Measurements from ENCODE around the gene STK16.
"Not testable (repeated sequence)": the region's sequence is repeated elsewhere in the genome, so short reads cannot be mapped to it uniquely, and the experiment has no call there.

Gene STK16

GRCh38 chr2:219285894-219286425 is 40.7 kb downstream of the STK16 start:
- H4K20me1 ChIP-seq (ENCODE audit: insufficient read depth, low read length), result no peaks in the 10 kb centered on the region
- no peaks in the 10 kb centered on the region for H3K79me2 ChIP-seq (ENCODE audit: low read length)
- no peak for TF ChIP-seq CTCF (IDR thresholded peaks at IDR 0.05; ENCODE audit: low read depth, low read length)
- TF ChIP-seq EZH2phosphoT487 (IDR thresholded peaks at IDR 0.05; ENCODE audit: low read depth), result no peak
- no peak overlapping the region for H3K27ac ChIP-seq (ENCODE audit: low read length)
- H3K4me1 ChIP-seq (ENCODE audit: low read length), result no peaks in the 10 kb centered on the region
- H3K9me3 ChIP-seq (ENCODE audit: insufficient read depth, low read length), result no peaks in the 10 kb centered on the region
- no peak overlapping the region for H2AFZ ChIP-seq (ENCODE audit: low read depth, low read length)
- peaks cover 2% of the 10 kb centered on the region for H3K36me3 ChIP-seq (replicated peaks; ENCODE audit: low read depth, low read length)
- no peak overlapping the region for H3K9ac ChIP-seq (ENCODE audit: low read length)
- no peaks in the 10 kb centered on the region for H3K27me3 ChIP-seq (ENCODE audit: low read depth, low read length)
- no peak overlapping the region for H3K4me2 ChIP-seq (ENCODE audit: low read length)
- no peak overlapping the region for H3K4me3 ChIP-seq (ENCODE audit: low read length)

GRCh38 chr2:219286436-219287115 is 41.3 kb downstream of the STK16 start:
- no peaks in the 10 kb centered on the region for H4K20me1 ChIP-seq (ENCODE audit: insufficient read depth, low read length)
- H3K4me1 ChIP-seq (ENCODE audit: low read length), result no peaks in the 10 kb centered on the region
- no peaks in the 10 kb centered on the region for H3K27me3 ChIP-seq (ENCODE audit: low read depth, low read length)
- no peak overlapping the region for H3K27ac ChIP-seq (ENCODE audit: low read length)
- no peaks in the 10 kb centered on the region for H3K79me2 ChIP-seq (ENCODE audit: low read length)
- H3K4me2 ChIP-seq (ENCODE audit: low read length), result no peak overlapping the region
- TF ChIP-seq CTCF (IDR thresholded peaks at IDR 0.05; ENCODE audit: low read depth, low read length) (no peak), EZH2phosphoT487 (IDR thresholded peaks at IDR 0.05; ENCODE audit: low read depth) (no peak)
- H3K9ac ChIP-seq (ENCODE audit: low read length), result no peak overlapping the region
- no peaks in the 10 kb centered on the region for H3K9me3 ChIP-seq (ENCODE audit: insufficient read depth, low read length)
- H3K4me3 ChIP-seq (ENCODE audit: low read length), result no peak overlapping the region
- H2AFZ ChIP-seq (ENCODE audit: low read depth, low read length), result no peak overlapping the region
- no peaks in the 10 kb centered on the region for H3K36me3 ChIP-seq (replicated peaks; ENCODE audit: low read depth, low read length)

DNA sequence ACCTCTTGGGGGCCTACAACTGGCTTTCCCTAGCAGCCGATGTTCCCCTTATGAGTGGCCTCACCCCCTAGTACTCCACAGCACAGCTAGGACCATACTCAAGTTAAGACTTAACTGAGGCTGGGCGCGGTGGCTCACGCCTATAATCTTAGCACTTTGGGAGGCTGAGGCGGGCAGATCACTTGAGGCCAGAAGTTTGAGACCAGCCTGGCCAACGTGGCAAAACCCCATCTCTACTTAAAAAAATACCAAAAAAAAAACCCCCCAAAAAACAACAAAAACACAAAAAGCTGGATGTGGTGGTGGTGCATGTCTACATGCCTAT is 41.8 kb downstream of the STK16 start:
- not testable (repeated sequence) for H3K36me3 ChIP-seq (replicated peaks; ENCODE audit: low read depth, low read length); H3K4me2 ChIP-seq (ENCODE audit: low read length); H3K9ac ChIP-seq (ENCODE audit: low read length); H3K9me3 ChIP-seq (ENCODE audit: insufficient read depth, low read length); H3K79me2 ChIP-seq (ENCODE audit: low read length); H4K20me1 ChIP-seq (ENCODE audit: insufficient read depth, low read length); H3K27ac ChIP-seq (ENCODE audit: low read length); H3K4me3 ChIP-seq (ENCODE audit: low read length); H2AFZ ChIP-seq (ENCODE audit: low read depth, low read length); H3K27me3 ChIP-seq (ENCODE audit: low read depth, low read length); H3K4me1 ChIP-seq (ENCODE audit: low read length)

DNA sequence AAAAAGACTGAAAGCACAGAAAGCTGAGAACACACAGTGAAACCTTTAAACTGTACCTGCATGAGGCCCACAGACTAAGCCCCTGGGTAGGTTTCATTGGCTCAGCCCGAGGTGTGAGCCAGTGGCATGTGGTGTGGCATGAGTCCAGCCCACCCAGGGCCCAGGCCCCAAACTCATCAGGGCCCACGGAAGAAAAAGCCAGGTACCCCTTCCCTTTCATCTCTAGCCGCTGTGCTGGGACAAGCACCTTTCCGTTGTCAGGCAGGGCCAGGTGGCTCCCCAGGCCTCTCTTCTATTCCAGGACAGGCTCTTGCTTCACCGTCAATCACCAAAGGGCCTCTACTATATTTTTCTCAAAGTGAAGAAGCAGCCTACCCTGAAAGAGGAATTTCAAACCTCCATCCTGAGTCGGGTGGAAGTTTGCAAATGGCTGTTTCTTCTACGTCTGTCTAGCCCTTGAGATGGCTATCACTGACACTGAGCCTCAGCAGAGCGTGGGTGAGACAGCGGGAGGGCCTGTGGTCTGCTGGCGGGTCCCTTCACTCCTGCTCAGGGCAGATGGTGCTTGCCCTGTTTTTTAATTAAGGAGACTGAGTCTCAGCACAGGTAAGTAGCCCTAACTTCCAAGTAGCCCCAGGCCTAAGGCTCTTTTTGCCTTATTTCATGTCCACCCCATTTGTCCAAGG is 42.4 kb downstream of the STK16 start:
- no peaks in the 10 kb centered on the region for H3K36me3 ChIP-seq (replicated peaks; ENCODE audit: low read depth, low read length)
- no peak overlapping the region for H2AFZ ChIP-seq (ENCODE audit: low read depth, low read length)
- H3K27me3 ChIP-seq (ENCODE audit: low read depth, low read length), result no peaks in the 10 kb centered on the region
- H3K9me3 ChIP-seq (ENCODE audit: insufficient read depth, low read length), result no peaks in the 10 kb centered on the region
- no peak overlapping the region for H3K4me3 ChIP-seq (ENCODE audit: low read length)
- no peak overlapping the region for H3K27ac ChIP-seq (ENCODE audit: low read length)
- no peak overlapping the region for H3K4me2 ChIP-seq (ENCODE audit: low read length)
- H3K9ac ChIP-seq (ENCODE audit: low read length), result no peak overlapping the region
- no peaks in the 10 kb centered on the region for H3K4me1 ChIP-seq (ENCODE audit: low read length)
- no peaks in the 10 kb centered on the region for H4K20me1 ChIP-seq (ENCODE audit: insufficient read depth, low read length)
- no peaks in the 10 kb centered on the region for H3K79me2 ChIP-seq (ENCODE audit: low read length)
- TF ChIP-seq CTCF (IDR thresholded peaks at IDR 0.05; ENCODE audit: low read depth, low read length) (no peak), EZH2phosphoT487 (IDR thresholded peaks at IDR 0.05; ENCODE audit: low read depth) (no peak)
